AG09309 (cell line): ENCODE results near the gene CCIN.
"Not testable (repeated sequence)": the region's sequence is repeated elsewhere in the genome, so short reads cannot be mapped to it uniquely, and the experiment has no call there.

Experiments used
- DNase-seq: peaks from one replicate; pipeline ENCODE4 v3.0.0-alpha.2; 2010; ENCODE audit warnings: low read depth
- H3K4me3 ChIP-seq: 2 replicates; pipeline ENCODE4 v1.5.1; 2011; ENCODE audit warnings: mild to moderate bottlenecking, low read depth, low read length, moderate library complexity; ENCODE audit not compliant: control insufficient read depth
- CTCF ChIP-seq: IDR thresholded peaks from 2 replicates; pipeline ENCODE4 v1.5.1; 2011; ENCODE audit warnings: mild to moderate bottlenecking, low read depth, low read length, inconsistent platforms; ENCODE audit not compliant: insufficient read depth, control insufficient read depth; ENCODE audit errors: missing control alignments

The CCIN gene

DNA sequence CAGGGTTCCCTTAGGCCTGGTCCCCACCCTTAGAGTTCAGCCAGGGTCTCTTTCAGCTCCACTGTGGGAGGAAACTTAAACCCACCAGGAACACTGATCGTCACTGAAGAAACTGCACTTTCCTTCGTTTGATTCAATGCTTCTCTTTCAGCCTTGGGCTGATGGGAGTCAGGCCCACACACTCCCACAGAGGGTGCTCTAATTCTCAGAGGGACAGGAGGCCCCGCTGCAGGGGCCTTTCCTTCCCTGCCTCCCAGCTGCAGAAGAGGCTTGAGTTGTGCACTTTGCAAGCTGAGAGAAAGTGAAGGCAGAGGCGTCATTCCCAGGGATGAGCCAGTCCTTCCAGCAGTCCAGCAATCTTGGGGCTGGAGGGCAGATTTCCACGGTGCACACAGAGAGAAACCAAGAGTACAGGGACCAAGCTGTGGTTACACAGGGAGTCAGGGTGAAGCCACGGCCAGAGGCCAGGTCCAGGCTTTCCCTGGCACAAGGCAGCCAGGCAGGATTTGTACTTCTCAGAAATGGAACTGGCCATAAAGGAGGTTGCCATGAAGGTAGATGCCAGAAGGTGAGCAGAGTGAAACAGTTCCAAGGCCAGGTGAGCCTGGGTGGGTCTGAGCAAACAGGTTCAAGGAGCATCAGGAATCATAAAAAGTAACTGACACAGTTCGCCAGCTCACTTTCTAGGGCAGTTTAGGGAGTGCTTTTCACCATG, 43.0 kb upstream of the CCIN start:
- no peak for TF ChIP-seq CTCF
- no peak overlapping the region for H3K4me3 ChIP-seq
- no peak for DNase-seq

DNA sequence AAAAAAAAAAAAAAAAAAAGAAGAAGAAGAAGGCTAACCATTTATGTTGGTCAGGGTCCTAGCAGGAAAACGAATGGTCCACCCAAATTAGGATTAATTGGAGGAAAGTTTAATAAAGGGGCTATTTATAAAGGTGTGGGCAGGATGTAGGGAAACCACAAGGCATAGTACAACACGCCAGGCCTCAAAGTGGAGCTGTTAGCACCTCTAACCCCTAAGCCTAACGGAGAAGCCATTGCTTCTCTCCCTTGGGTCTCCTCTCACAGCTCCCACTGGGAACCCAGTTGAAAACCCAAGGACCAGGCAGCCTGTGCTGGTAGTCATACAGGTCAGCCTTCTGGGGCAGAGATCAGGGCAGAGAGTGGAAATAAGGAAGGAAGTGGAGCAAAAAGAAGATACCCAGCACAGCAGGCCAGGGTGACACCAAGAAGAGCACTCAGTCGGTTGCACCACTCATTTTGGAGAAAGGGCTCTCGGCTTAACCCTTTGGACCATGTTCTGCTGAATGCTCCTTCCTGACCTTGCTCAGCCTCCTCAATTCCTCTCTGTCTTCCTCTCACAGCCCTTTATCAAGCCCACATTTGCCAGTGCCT, 41.4 kb upstream of the CCIN start:
- DNase-seq, result no peak
- TF ChIP-seq CTCF, result no peak
- H3K4me3 ChIP-seq, result no peak overlapping the region

GRCh38 chr9:36128349-36128748, 40.8 kb upstream of the CCIN start:
- TF ChIP-seq CTCF, result no peak
- no peak for DNase-seq
- no peak overlapping the region for H3K4me3 ChIP-seq

- DNase-seq, result no peak
- H3K4me3 ChIP-seq, result no peak overlapping the region
- TF ChIP-seq CTCF, result no peak
Measured at GRCh38 chr9:36129139-36129538, 40.0 kb upstream of the CCIN start.

GRCh38 chr9:36131666-36132065, 37.5 kb upstream of the CCIN start:
- H3K4me3 ChIP-seq, DNase-seq: not testable (repeated sequence)

- H3K4me3 ChIP-seq, result no peak overlapping the region
- no peak for DNase-seq
- TF ChIP-seq CTCF, result no peak
Measured at GRCh38 chr9:36132086-36132485, 37.1 kb upstream of the CCIN start.

DNA sequence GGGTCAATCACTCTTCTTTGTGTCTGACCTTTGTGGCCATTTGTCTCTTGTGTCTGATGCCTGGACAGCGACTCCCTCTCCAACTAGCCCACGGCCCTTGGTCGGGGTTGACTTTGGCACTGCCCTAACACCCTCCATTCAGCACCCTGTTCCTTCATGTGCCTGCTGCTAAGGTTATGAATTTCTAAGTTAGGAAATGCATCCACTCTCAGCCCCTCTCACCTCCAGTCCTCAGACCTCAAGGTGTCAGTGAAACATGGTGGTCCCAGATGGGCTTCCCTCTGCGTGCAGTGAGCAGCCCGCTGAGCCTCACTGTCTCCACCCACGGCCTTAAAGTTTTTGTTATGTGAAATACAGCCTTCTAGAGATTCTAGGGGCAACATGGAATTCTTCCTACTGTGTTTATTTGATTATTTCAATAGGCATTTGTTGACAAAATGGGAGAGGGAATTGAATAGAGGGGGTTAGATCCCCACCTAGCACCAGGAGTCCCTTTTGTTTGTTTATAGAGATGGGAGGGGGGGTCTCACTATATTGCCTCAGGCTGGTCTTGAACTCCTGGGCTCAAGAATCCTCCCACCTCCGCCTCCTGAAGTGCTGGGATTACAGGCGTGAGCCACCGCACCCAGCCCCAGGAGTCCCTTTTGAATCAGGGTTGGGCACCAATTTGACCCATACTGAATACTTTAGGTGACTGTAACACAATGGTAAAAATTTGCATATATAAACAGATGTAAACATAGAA, 34.3 kb upstream of the CCIN start:
- H3K4me3 ChIP-seq, result no peak overlapping the region
- no peak for DNase-seq

More for the DNA sequence above, 34.3 kb upstream of the CCIN start:
- TF ChIP-seq CTCF, result no peak
